OCI-LY3 (cell line): ENCODE measurements around the gene DNAJC10.

Experiments used
- EZH2phosphoT487 ChIP-seq: fragments of 200-600 bp; shearing (Covaris generic); IDR thresholded peaks from 2 replicates; pipeline ENCODE4 v1.6.1; 2018; ENCODE audit warnings: antibody characterized with exemption, mixed run types, low read depth
- TF ChIP-seq, protein P1 (sequence below): fragments of 200-600, 300-600 bp; sonication (generic); IDR thresholded peaks from 2 replicates; pipeline ENCODE4 v1.5.1; 2014; ENCODE audit warnings: antibody characterized with exemption, low read length, low read depth

DNA sequence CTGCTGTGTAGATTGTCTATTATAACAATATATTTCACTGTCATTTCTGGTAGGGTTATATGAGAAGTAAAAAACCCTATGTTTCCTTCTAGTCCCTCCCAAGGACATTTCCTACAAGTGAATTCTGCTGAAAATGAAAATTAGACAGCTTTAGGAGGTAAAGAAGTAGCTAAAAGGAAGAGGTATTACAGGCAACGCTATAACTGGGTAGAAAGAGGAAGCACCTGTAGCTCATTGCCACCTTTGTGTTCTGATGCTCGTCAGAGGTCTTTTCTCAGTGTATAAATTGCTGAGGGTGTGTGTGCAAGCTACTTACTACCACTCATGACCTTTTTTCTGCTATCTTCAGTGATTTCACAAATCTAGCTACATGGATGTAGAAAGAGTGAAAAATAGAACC lies 1.4 kb downstream of the DNAJC10 start:
- TF ChIP-seq, protein P1, sequence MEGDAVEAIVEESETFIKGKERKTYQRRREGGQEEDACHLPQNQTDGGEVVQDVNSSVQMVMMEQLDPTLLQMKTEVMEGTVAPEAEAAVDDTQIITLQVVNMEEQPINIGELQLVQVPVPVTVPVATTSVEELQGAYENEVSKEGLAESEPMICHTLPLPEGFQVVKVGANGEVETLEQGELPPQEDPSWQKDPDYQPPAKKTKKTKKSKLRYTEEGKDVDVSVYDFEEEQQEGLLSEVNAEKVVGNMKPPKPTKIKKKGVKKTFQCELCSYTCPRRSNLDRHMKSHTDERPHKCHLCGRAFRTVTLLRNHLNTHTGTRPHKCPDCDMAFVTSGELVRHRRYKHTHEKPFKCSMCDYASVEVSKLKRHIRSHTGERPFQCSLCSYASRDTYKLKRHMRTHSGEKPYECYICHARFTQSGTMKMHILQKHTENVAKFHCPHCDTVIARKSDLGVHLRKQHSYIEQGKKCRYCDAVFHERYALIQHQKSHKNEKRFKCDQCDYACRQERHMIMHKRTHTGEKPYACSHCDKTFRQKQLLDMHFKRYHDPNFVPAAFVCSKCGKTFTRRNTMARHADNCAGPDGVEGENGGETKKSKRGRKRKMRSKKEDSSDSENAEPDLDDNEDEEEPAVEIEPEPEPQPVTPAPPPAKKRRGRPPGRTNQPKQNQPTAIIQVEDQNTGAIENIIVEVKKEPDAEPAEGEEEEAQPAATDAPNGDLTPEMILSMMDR: no peak
- TF ChIP-seq EZH2phosphoT487: no peak
